GM12878 (cell line): ENCODE measurements around the gene CNTNAP2. TPM values are rescaled to one million over a fixed set of nuclear protein-coding genes. Genes with fewer than 3 reads are reported as not detected.

Experiments used
- NRF1 ChIP-seq: conservative IDR thresholded peaks from 2 replicates; pipeline ENCODE4 v1.6.1; 2011; ENCODE audit warnings: mild to moderate bottlenecking, low read depth, low read length, improper control_type of control experiment
- RBBP5 ChIP-seq: fragments of 200-600 bp; sonication (generic); conservative IDR thresholded peaks from 2 replicates; pipeline ENCODE4 v1.6.1; 2016
- RCOR1 ChIP-seq: conservative IDR thresholded peaks from 2 replicates; pipeline ENCODE4 v1.6.1; 2012; ENCODE audit warnings: low read depth, low read length, improper control_type of control experiment
- REST ChIP-seq: IDR thresholded peaks from 2 replicates; pipeline ENCODE4 v1.6.1; 2012; ENCODE audit warnings: mild to moderate bottlenecking, low read depth, low read length
- polyA plus RNA-seq, 11 experiments: library from polyadenylated mRNA; depleted of rRNA in 4 of 11; unstranded in 6 of 11; stranded (reverse) in 5 of 11; fragments of >200 nt; fragmentation: Nextera tagmentation in 4 of 11; fragmentation: Illumina TruSeq in 1 of 11; extraction: Ambion mirVana in 4 of 11; extraction: Trizol in 1 of 11; gene quantifications; 1 replicate in 1 of 11; 2 replicates in 10 of 11; pipeline versions ENCODE4 v1.2.1 to v1.2.3, GENCODE V29; 2011 to 2016; ENCODE audit warnings: inconsistent platforms in 2 of 11, missing spikeins in 2 of 11, low read depth in 1 of 11
- total RNA-seq, 4 experiments: library from RNA; depleted of rRNA in 3 of 4; stranded (reverse); fragments of >200 nt in 3 of 4; fragmentation: Illumina TruSeq in 1 of 4; extraction: Trizol in 1 of 4; gene quantifications; 2 replicates each; pipeline versions ENCODE4 v1.2.1 to v1.2.3, GENCODE V29; 2013 to 2021
- TF ChIP-seq, protein P1 (sequence below): fragments of 450-650 bp; IDR thresholded peaks from 2 replicates; pipeline ENCODE4 v1.6.1; 2017; ENCODE audit warnings: mild to moderate bottlenecking, moderate library complexity

CNTNAP2 gene
- total and polyA plus RNA-seq, 10 of the 15 experiments (the other 5 are each of a cell fraction or from before 2014, with no cell fraction given) = 0.03 to 0.08 (median 0.03) TPM; not detected in 7

DNA sequence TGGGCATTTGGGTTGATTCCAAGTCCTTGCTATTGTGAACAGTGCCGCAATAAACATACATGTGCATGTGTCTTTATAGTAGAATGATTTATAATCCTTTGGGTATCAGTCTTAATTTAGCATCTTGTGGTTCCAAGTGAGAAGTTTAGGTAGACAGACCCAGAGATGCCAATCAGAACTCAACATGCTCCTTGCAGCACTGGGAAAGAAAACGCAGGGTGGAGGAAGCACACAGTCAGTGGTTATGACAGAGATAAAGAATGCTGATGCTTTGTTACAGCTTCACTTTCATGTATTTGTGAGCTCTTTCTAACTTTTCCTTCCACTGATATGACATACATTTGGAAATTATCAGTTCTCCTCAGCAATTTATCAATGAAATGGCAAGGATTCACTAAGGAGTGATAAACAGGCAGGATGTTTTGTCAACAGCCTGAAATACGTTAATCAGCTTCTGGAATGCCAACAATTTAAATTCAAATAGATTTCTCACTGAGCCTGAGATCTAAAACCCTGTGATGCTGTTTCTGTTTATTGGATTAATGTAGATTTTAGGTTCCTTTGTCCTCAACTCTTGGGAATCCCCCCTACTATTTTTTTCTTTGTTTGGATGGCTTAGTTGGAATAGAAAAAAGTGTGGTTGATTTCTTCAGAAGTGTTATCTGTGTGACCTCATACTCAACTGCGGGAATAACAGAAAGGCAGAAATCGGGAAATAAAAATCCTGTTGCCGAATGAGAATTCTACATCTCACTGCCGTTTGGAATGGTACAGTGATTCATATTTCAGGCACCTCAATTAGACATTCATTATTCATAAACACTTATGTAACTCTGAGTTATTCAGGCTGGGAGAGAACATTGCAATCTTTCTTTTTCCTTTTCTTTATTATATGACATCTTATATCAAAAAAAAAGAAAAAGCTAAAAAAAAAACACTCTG, 675.0 kb downstream of the CNTNAP2 start (continued):
- TF ChIP-seq REST = no peak
- TF ChIP-seq, protein P1, sequence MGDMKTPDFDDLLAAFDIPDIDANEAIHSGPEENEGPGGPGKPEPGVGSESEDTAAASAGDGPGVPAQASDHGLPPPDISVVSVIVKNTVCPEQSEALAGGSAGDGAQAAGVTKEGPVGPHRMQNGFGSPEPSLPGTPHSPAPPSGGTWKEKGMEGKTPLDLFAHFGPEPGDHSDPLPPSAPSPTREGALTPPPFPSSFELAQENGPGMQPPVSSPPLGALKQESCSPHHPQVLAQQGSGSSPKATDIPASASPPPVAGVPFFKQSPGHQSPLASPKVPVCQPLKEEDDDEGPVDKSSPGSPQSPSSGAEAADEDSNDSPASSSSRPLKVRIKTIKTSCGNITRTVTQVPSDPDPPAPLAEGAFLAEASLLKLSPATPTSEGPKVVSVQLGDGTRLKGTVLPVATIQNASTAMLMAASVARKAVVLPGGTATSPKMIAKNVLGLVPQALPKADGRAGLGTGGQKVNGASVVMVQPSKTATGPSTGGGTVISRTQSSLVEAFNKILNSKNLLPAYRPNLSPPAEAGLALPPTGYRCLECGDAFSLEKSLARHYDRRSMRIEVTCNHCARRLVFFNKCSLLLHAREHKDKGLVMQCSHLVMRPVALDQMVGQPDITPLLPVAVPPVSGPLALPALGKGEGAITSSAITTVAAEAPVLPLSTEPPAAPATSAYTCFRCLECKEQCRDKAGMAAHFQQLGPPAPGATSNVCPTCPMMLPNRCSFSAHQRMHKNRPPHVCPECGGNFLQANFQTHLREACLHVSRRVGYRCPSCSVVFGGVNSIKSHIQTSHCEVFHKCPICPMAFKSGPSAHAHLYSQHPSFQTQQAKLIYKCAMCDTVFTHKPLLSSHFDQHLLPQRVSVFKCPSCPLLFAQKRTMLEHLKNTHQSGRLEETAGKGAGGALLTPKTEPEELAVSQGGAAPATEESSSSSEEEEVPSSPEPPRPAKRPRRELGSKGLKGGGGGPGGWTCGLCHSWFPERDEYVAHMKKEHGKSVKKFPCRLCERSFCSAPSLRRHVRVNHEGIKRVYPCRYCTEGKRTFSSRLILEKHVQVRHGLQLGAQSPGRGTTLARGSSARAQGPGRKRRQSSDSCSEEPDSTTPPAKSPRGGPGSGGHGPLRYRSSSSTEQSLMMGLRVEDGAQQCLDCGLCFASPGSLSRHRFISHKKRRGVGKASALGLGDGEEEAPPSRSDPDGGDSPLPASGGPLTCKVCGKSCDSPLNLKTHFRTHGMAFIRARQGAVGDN = no peak
- no peak for TF ChIP-seq NRF1
- no peak for TF ChIP-seq RCOR1
- TF ChIP-seq RBBP5 = no peak
